A549 (cell line): Measurements from ENCODE around the gene KCNQ1. TPM values are rescaled to one million over a fixed set of nuclear protein-coding genes. Genes with fewer than 3 reads are reported as not detected.

ENCODE experiments used
- ATAC-seq, 2 experiments: fragments of 200-7000 bp in 1 of 2; fragments of >200 bp in 1 of 2; cut with Nextera tagmentation in 1 of 2; cut with Tn5 transposase in 1 of 2; 3 replicates each; pipeline versions ENCODE4 v1.8.0 to v1.9.1; 2018 to 2020; ENCODE audit warnings: mild to moderate bottlenecking in 1 of 2, moderate library complexity in 1 of 2
- CTCF ChIA-PET: fragments of 300-600 bp; sonication (Branson Sonifier 250); formaldehyde crosslinking; extraction: SDS; loops from one replicate; lab custom pipeline; 2021; ENCODE audit warnings: antibody characterized with exemption, inconsistent platforms; lab: Yijun Ruan, JAX
- POLR2A ChIA-PET: fragments of 350-600 bp; formaldehyde crosslinking; extraction: SDS; loops from one replicate; lab custom pipeline; 2021; ENCODE audit warnings: antibody characterized with exemption, inconsistent platforms; lab: Yijun Ruan, JAX
- DNase-seq, 2 experiments: peaks; one replicate each; pipeline versions ENCODE4 v3.0.0 to v3.0.0-alpha.2; 2011 to 2016; ENCODE audit warnings: low read depth in 1 of 2, low spot score in 1 of 2
- FAIRE-seq: peaks from 2 replicates; lab custom pipeline; 2011; peaks lifted over from hg19 to GRCh38; lab: Jason Lieb, UNC
- H3K27ac ChIP-seq, 2 experiments: fragments of >200 bp; sonication (Bioruptor Twin); formaldehyde crosslinking; 3 replicates each; pipeline ENCODE4 v1.5.1; 2016 to 2017
- H3K4me1 ChIP-seq: fragments of >200 bp; sonication (Bioruptor Twin); formaldehyde crosslinking; 3 replicates; pipeline ENCODE4 v1.6.1; 2016
- H3K4me2 ChIP-seq: fragments of >200 bp; sonication (Bioruptor Twin); formaldehyde crosslinking; 3 replicates; pipeline ENCODE4 v1.6.1; 2016
- H3K4me3 ChIP-seq: fragments of >200 bp; sonication (Bioruptor Twin); formaldehyde crosslinking; 3 replicates; pipeline ENCODE4 v1.5.1; 2016
- H3K9me3 ChIP-seq: fragments of >200 bp; sonication (Bioruptor Twin); formaldehyde crosslinking; 3 replicates; pipeline ENCODE4 v1.6.1; 2016
- ATOH8 ChIP-seq: fragments of 250-450 bp; sonication (Bioruptor Pico); IDR thresholded peaks from 2 replicates; pipeline ENCODE4 v1.5.0; 2020; ENCODE audit warnings: low read depth, mild to moderate bottlenecking, moderate library complexity
- CHD4 ChIP-seq: fragments of 200-600 bp; sonication (generic); IDR thresholded peaks from 2 replicates; pipeline ENCODE4 v1.6.1; 2016; ENCODE audit warnings: antibody characterized with exemption, mild to moderate bottlenecking, borderline replicate concordance
- EHF ChIP-seq: fragments of 250-450 bp; sonication (Bioruptor Pico); IDR thresholded peaks from 2 replicates; pipeline ENCODE4 v1.5.0; 2020; ENCODE audit warnings: mild to moderate bottlenecking
- EP300 ChIP-seq, 2 experiments: fragments of >200 bp; sonication (Bioruptor Twin); formaldehyde crosslinking; IDR thresholded peaks; 2 replicates in 1 of 2; 3 replicates in 1 of 2; pipeline ENCODE4 v1.6.1; 2016 to 2017
- FOSL2 ChIP-seq, 2 experiments: fragments of 450-650 bp in 1 of 2; fragments of >200 bp in 1 of 2; sonication (Bioruptor Twin) in 1 of 2; formaldehyde crosslinking; IDR thresholded peaks; 2 replicates each; pipeline versions ENCODE4 v1.5.0 to v1.6.1; 2016 to 2020; ENCODE audit warnings: mild to moderate bottlenecking in 1 of 2, moderate library complexity in 1 of 2
- HOXB13 ChIP-seq: fragments of 250-450 bp; sonication (Bioruptor Pico); IDR thresholded peaks from 2 replicates; pipeline ENCODE4 v1.5.0; 2020; ENCODE audit warnings: low read depth, mild to moderate bottlenecking, moderate library complexity
- JUNB ChIP-seq: fragments of >200 bp; sonication (Bioruptor Twin); formaldehyde crosslinking; IDR thresholded peaks from 2 replicates; pipeline ENCODE4 v1.6.1; 2016
- KDM1A ChIP-seq: fragments of 200-600 bp; sonication (generic); IDR thresholded peaks from 2 replicates; pipeline ENCODE4 v1.6.1; 2016; ENCODE audit warnings: low read depth, mild to moderate bottlenecking
- MAFK ChIP-seq: fragments of 450-650 bp; IDR thresholded peaks from 2 replicates; pipeline ENCODE4 v1.6.1; 2014; ENCODE audit not compliant: partially characterized antibody
- MAX ChIP-seq: IDR thresholded peaks from 2 replicates; pipeline ENCODE4 v1.6.1; 2012
- MYC ChIP-seq: IDR thresholded peaks from 2 replicates; pipeline ENCODE4 v1.6.1; 2012; ENCODE audit warnings: mild to moderate bottlenecking, inconsistent platforms, low read length, improper control_type of control experiment, borderline replicate concordance
- RARB ChIP-seq: fragments of 250-450 bp; sonication (Bioruptor Pico); IDR thresholded peaks from 2 replicates; pipeline ENCODE4 v1.8.0; 2021; ENCODE audit warnings: mild to moderate bottlenecking, moderate library complexity
- USF2 ChIP-seq: fragments of 450-650 bp; IDR thresholded peaks from 2 replicates; pipeline ENCODE4 v1.6.1; 2014; ENCODE audit warnings: antibody characterized with exemption
- WGBS: methylation state at CpG from one replicate; pipeline ENCODE4 v1.1.6; 2017; ENCODE audit errors: missing lambda C conversion rate; 5-methylcytosine and 5-hydroxymethylcytosine counted together
- polyA plus RNA-seq, 4 experiments: library from polyadenylated mRNA; depleted of rRNA in 3 of 4; stranded (reverse); fragments of >200 nt; fragmentation: RNase III in 1 of 4; extraction: RNeasy Plus Mini Kit Qiagen cat#74134 plus additional on column Dnase treatment in 1 of 4; gene quantifications; 2 replicates in 3 of 4; 3 replicates in 1 of 4; pipeline ENCODE4 v1.2.3, GENCODE V29; 2011 to 2017
- TF ChIP-seq, protein P1 (sequence below): fragments of >200 bp; sonication (Bioruptor Twin); formaldehyde crosslinking; IDR thresholded peaks from 3 replicates; pipeline ENCODE4 v1.5.1; 2016

The KCNQ1 gene
- polyA plus RNA-seq, 2 of the 4 experiments (the other 2 are of a cell fraction): 0.14 to 0.17 TPM

GRCh38 chr11:2860636-2861035 lies 415.8 kb downstream of the KCNQ1 start:
- peak; percentile 21 to 63; a peak in 4 of 6 replicates for ATAC-seq
- Histone ChIP-seq H3K4me1 (peaks cover 9% of the 10 kb centered on the region), H3K4me2 (peak overlapping the region; percentile 32; the same call in 1 of the 3 replicates)
- WGBS: 23% methylated on average over 7 of the region's 7 CpGs
- peak; percentile 51 to 52 for DNase-seq
- CTCF ChIA-PET: interaction anchor here (1.5 to 2.9 kb wide), 2 partner anchors 28 to 329 kb away, joined by 5 to 20 read pairs; no protein-coding TSS in a partner anchor
- TF ChIP-seq HOXB13 (CRISPR knock-in tag) (no peak), EHF (no peak), MAFK (no peak), FOSL2 (IDR thresholded peaks at IDR 0.05) (no peak), FOSL2 (CRISPR knock-in tag; IDR thresholded peaks at IDR 0.05) (peak; percentile 62; the same call in 1 of the 2 replicates)
- TF ChIP-seq, all 56 proteins: peak for 1
- Histone ChIP-seq H3K27ac (peak overlapping the region in 1 of 2 experiments; percentile 12; a peak in 1 of 6 replicates), H3K9me3 (no peaks in the 10 kb centered on the region), H3K4me3 (no peak overlapping the region)
- no peak for FAIRE-seq
- POLR2A ChIA-PET: interaction anchor here (0.6 kb wide), 1 partner anchor 327 kb away, joined by 6 read pairs; no protein-coding TSS in a partner anchor

- no peak overlapping the region for H3K4me3 ChIP-seq
- WGBS: 75% methylated on average over 53 of the region's 96 CpGs
- H3K4me1 ChIP-seq: peaks cover 9% of the 10 kb centered on the region
- H3K27ac ChIP-seq: no peak overlapping the region
- no peak for FAIRE-seq
- TF ChIP-seq, protein P1, sequence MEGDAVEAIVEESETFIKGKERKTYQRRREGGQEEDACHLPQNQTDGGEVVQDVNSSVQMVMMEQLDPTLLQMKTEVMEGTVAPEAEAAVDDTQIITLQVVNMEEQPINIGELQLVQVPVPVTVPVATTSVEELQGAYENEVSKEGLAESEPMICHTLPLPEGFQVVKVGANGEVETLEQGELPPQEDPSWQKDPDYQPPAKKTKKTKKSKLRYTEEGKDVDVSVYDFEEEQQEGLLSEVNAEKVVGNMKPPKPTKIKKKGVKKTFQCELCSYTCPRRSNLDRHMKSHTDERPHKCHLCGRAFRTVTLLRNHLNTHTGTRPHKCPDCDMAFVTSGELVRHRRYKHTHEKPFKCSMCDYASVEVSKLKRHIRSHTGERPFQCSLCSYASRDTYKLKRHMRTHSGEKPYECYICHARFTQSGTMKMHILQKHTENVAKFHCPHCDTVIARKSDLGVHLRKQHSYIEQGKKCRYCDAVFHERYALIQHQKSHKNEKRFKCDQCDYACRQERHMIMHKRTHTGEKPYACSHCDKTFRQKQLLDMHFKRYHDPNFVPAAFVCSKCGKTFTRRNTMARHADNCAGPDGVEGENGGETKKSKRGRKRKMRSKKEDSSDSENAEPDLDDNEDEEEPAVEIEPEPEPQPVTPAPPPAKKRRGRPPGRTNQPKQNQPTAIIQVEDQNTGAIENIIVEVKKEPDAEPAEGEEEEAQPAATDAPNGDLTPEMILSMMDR: no peak
- TF ChIP-seq EP300 (IDR thresholded peaks at IDR 0.05) (no peak), RARB (CRISPR knock-in tag) (no peak), USF2 (no peak)
- POLR2A ChIA-PET: no interaction called here
- DNase-seq: no peak
- H3K9me3 ChIP-seq: no peaks in the 10 kb centered on the region
- ATAC-seq: no peak
- H3K4me2 ChIP-seq: no peak overlapping the region
- CTCF ChIA-PET: interaction anchor here (2.9 kb wide), 1 partner anchor 331 kb away, joined by 20 read pairs; no protein-coding TSS in a partner anchor
Measured at GRCh38 chr11:2862395-2863275, 417.8 kb downstream of the KCNQ1 start.

DNA sequence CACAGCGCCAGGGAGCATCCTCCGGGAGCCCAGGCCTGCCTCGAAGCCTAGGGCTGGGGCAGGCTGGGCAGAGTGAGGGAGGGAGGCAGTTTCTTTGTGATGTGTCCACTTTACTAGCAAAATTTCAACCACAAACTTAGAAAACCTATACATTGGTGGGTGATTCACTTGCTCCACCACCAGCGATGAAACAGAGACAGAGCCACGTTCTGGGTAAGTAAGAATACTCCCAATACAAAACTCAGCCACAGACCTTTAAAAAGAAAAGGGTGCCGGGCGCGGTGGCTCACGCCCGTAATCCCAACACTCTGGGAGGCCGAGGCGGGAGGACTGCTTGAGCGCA lies 418.4 kb downstream of the KCNQ1 start:
- POLR2A ChIA-PET: no interaction called here
- no peak for TF ChIP-seq JUNB
- TF ChIP-seq KDM1A: no peak
- no peak for TF ChIP-seq CHD4
- no peak for TF ChIP-seq MAX
- TF ChIP-seq ATOH8 (CRISPR knock-in tag): no peak
- TF ChIP-seq MYC: no peak
- Histone ChIP-seq H3K4me3 (no peak overlapping the region), H3K27ac (no peak overlapping the region), H3K9me3 (no peaks in the 10 kb centered on the region), H3K4me2 (no peak overlapping the region), H3K4me1 (peaks cover 9% of the 10 kb centered on the region)
- 87% methylated on average over 12 of the region's 13 CpGs for WGBS
- no peak for FAIRE-seq
- CTCF ChIA-PET: no interaction called here
- no peak for ATAC-seq
- no peak for DNase-seq
